Psoas muscle (tissue), 8 donors: ENCODE measurements around the gene TUSC7. TPM values are rescaled to one million over a fixed set of nuclear protein-coding genes. Genes with fewer than 3 reads are reported as not detected.

Experiments
- ATAC-seq, 4 donors: fragments of 200-7000 bp; cut with Tn5 transposase; one replicate each; pipeline ENCODE4 v1.9.1; 2020; ENCODE audit warnings: moderate library complexity in 3 of 4, mild to moderate bottlenecking in 2 of 4
- DNase-seq, 2 donors: peaks; one replicate each; pipeline ENCODE4 v3.0.0-alpha.2; 2020
- H3K27ac ChIP-seq: fragments of 200-600 bp; one replicate; pipeline ENCODE4 v1.8.0; 2022
- H3K27me3 ChIP-seq, 3 donors: fragments of 200-600 bp in 1 of 3; one replicate each; pipeline versions ENCODE4 v1.6.1 to v1.8.0; 2013 to 2022; ENCODE audit warnings: low read length in 2 of 3, mild to moderate bottlenecking in 2 of 3, moderate library complexity in 1 of 3; ENCODE audit not compliant: insufficient read depth in 3 of 3
- H3K36me3 ChIP-seq, 2 donors: fragments of 200-600 bp in 1 of 2; one replicate each; pipeline versions ENCODE4 v1.6.1 to v1.8.0; 2013 to 2022; ENCODE audit warnings: low read depth in 1 of 2, mild to moderate bottlenecking in 1 of 2, moderate library complexity in 1 of 2; ENCODE audit not compliant: insufficient read depth in 1 of 2
- H3K4me1 ChIP-seq: fragments of 200-600 bp; one replicate; pipeline ENCODE4 v1.8.0; 2022
- H3K4me3 ChIP-seq: fragments of 200-600 bp; one replicate; pipeline ENCODE4 v1.8.0; 2022; ENCODE audit warnings: mild to moderate bottlenecking
- H3K9me3 ChIP-seq: fragments of 200-600 bp; one replicate; pipeline ENCODE4 v1.8.0; 2022
- CTCF ChIP-seq: fragments of 200-600 bp; IDR thresholded peaks from one replicate; pipeline ENCODE4 v1.8.0; 2022; ENCODE audit warnings: antibody characterized with exemption
- WGBS, 3 donors: extraction: QIAGEN DNeasy Blood & Tissue Kit; methylation state at CpG; one replicate each; pipeline versions ENCODE4 v1.1.6 to v1.1.7; 2013; 5-methylcytosine and 5-hydroxymethylcytosine counted together
- intact Hi-C, 2 donors: fragments of 100-400 bp; cut with DNase I; formaldehyde crosslinking; loops; one replicate each; pipeline versions ENCODE4 v1.11.0 to v1.14.2; 2022
- polyA plus RNA-seq, 3 donors: library from polyadenylated mRNA; stranded (reverse); fragments of 200-250 nt; gene quantifications; one replicate each; pipeline ENCODE4 v1.2.3, GENCODE V29; 2013
- total RNA-seq, 4 donors: library from RNA; stranded (reverse); fragmentation: NEBNext Ultra II Directional in 2 of 4; extraction: Animal tissue kit (Norgen Biotek cat#: 25700) in 2 of 4; gene quantifications; one replicate each; pipeline versions ENCODE4 v1.2.1 to v1.2.4, GENCODE V29; 2021 to 2023
- donor health status: healthy with polysubstance abuse.
- donor health status: DM: no; HTN: no; CAD: no; lungs with moderate emphysema.
- donor health status: Bipolar disorder and iron deficiency.
- donor health status: healthy.
- donor health status: DM: yes; HTN: yes; CAD: no.
- donor health status: DM: no; HTN: no; CAD: no.
- donor health status: DM: no; HTN: no; CAD: no.
- donor health status: DM: yes; HTN: yes; CAD: no.

The TUSC7 gene
- total and polyA plus RNA-seq, 7 donors = not detected

GRCh38 chr3:116667791-116668190 is 41.8 kb upstream of the TUSC7 start:
- no peaks in the 10 kb centered on the region for H3K36me3 ChIP-seq
- WGBS, 3 donors = 59 to 73% (median 65%) methylated on average over 1 of the region's 1 CpG

GRCh38 chr3:116669576-116669975 is 40.0 kb upstream of the TUSC7 start:
- Histone ChIP-seq H3K27me3 (no peaks in the 10 kb centered on the region), H3K27ac (no peak overlapping the region), H3K9me3 (no peaks in the 10 kb centered on the region), H3K36me3 (no peaks in the 10 kb centered on the region), H3K4me3 (no peak overlapping the region), H3K4me1 (no peaks in the 10 kb centered on the region)
- DNase-seq (no peak), ATAC-seq (no peak)
- 70 to 78% (median 74%) methylated on average over 3 of the region's 3 CpGs for WGBS, 3 donors
- TF ChIP-seq CTCF = no peak
- intact Hi-C loops = no loop called here

More at GRCh38 chr3:116667791-116668190, 41.8 kb upstream of the TUSC7 start:
- intact Hi-C loops = no loop called here
- Histone ChIP-seq H3K27ac (no peak overlapping the region), H3K4me1 (no peaks in the 10 kb centered on the region), H3K9me3 (no peaks in the 10 kb centered on the region), H3K4me3 (no peak overlapping the region), H3K27me3 (no peaks in the 10 kb centered on the region)
- TF ChIP-seq CTCF = no peak
- ATAC-seq (no peak), DNase-seq (no peak)

- H3K36me3 ChIP-seq = no peaks in the 10 kb centered on the region
- intact Hi-C loops = no loop called here
- H3K4me1 ChIP-seq = no peaks in the 10 kb centered on the region
- H3K9me3 ChIP-seq = no peaks in the 10 kb centered on the region
- ATAC-seq (no peak), DNase-seq (no peak)
- no peak overlapping the region for H3K27ac ChIP-seq
- TF ChIP-seq CTCF = no peak
- no peaks in the 10 kb centered on the region for H3K27me3 ChIP-seq
- H3K4me3 ChIP-seq = no peak overlapping the region
- 50 to 61% (median 58%) methylated on average over 1 of the region's 1 CpG for WGBS, 3 donors
These were observed 38.4 kb upstream of the TUSC7 start for GRCh38 chr3:116671151-116671550.

- ATAC-seq = no peak
- Histone ChIP-seq H3K36me3 (no peaks in the 10 kb centered on the region), H3K27ac (no peak overlapping the region), H3K27me3 (no peaks in the 10 kb centered on the region), H3K4me3 (no peak overlapping the region), H3K4me1 (no peaks in the 10 kb centered on the region), H3K9me3 (no peaks in the 10 kb centered on the region)
- no peak for DNase-seq
- TF ChIP-seq CTCF = no peak
- 68 to 76% (median 73%) methylated on average over 13 of the region's 13 CpGs for WGBS, 3 donors
- intact Hi-C loops = no loop called here
These were observed 30.7 kb upstream of the TUSC7 start for GRCh38 chr3:116678853-116679252.

- DNase-seq (no peak), ATAC-seq (no peak)
- TF ChIP-seq CTCF = no peak
- no peak overlapping the region for H3K27ac ChIP-seq
- 67 to 77% (median 69%) methylated on average over 2 of the region's 2 CpGs for WGBS, 3 donors
- intact Hi-C loops = no loop called here
- no peak overlapping the region for H3K4me3 ChIP-seq
- H3K9me3 ChIP-seq = no peaks in the 10 kb centered on the region
- H3K4me1 ChIP-seq = no peaks in the 10 kb centered on the region
- H3K36me3 ChIP-seq = no peaks in the 10 kb centered on the region
- H3K27me3 ChIP-seq = no peaks in the 10 kb centered on the region
These were observed 18.5 kb upstream of the TUSC7 start for GRCh38 chr3:116691041-116691440.
